ENCODE results near the gene CUX1.
"Not testable (repeated sequence)": the region's sequence is repeated elsewhere in the genome, so short reads cannot be mapped to it uniquely, and the experiment has no call there.

The CUX1 gene

GRCh38 chr7:101820703-101821102 lies 3.3 kb downstream of the CUX1 start:
- peak; percentile 66 for DNase-seq (ENCODE audit: low read depth)
- no peak for TF ChIP-seq CTCF (conservative IDR thresholded peaks at IDR 0.05; ENCODE audit: low read length)
- no peak overlapping the region for H3K4me3 ChIP-seq (ENCODE audit: low read length)

GRCh38 chr7:101822632-101823031 lies 5.2 kb downstream of the CUX1 start:
- DNase-seq (ENCODE audit: low read depth); H3K4me3 ChIP-seq (ENCODE audit: low read length): not testable (repeated sequence)

- no peak for TF ChIP-seq CTCF (conservative IDR thresholded peaks at IDR 0.05; ENCODE audit: low read length)
- DNase-seq (ENCODE audit: low read depth), result no peak
- H3K4me3 ChIP-seq (ENCODE audit: low read length), result no peak overlapping the region
These were observed 5.7 kb downstream of the CUX1 start for GRCh38 chr7:101823096-101823495.

GRCh38 chr7:101823596-101823995 lies 6.2 kb downstream of the CUX1 start:
- peak; percentile 39 for DNase-seq (ENCODE audit: low read depth)
- no peak overlapping the region for H3K4me3 ChIP-seq (ENCODE audit: low read length)

GRCh38 chr7:101824440-101824839 lies 7.0 kb downstream of the CUX1 start:
- H3K4me3 ChIP-seq (ENCODE audit: low read length), result no peak overlapping the region
- no peak for DNase-seq (ENCODE audit: low read depth)
- TF ChIP-seq CTCF (conservative IDR thresholded peaks at IDR 0.05; ENCODE audit: low read length), result no peak

More at GRCh38 chr7:101823596-101823995, 6.2 kb downstream of the CUX1 start:
- no peak for TF ChIP-seq CTCF (conservative IDR thresholded peaks at IDR 0.05; ENCODE audit: low read length)

GRCh38 chr7:101826081-101826835 lies 8.8 kb downstream of the CUX1 start:
- TF ChIP-seq CTCF (conservative IDR thresholded peaks at IDR 0.05; ENCODE audit: low read length), result no peak
- no peak overlapping the region for H3K4me3 ChIP-seq (ENCODE audit: low read length)
- DNase-seq (ENCODE audit: low read depth), result no peak

GRCh38 chr7:101828301-101829020 lies 11.0 kb downstream of the CUX1 start:
- TF ChIP-seq CTCF (conservative IDR thresholded peaks at IDR 0.05; ENCODE audit: low read length), result no peak
- DNase-seq (ENCODE audit: low read depth), result no peak
- H3K4me3 ChIP-seq (ENCODE audit: low read length), result no peak overlapping the region

All from AG10803 (cell line).